GM23338 (cell line): ENCODE results near the gene KRT74. TPM values are rescaled to one million over a fixed set of nuclear protein-coding genes. Genes with fewer than 3 reads are reported as not detected.

ENCODE experiments used
- ATAC-seq: fragments of 200-7000 bp; cut with Tn5 transposase; 3 replicates; pipeline ENCODE4 v1.9.1; 2020
- DNase-seq: peaks from one replicate; pipeline ENCODE4 v3.0.0-alpha.2; 2015; ENCODE audit warnings: low spot score
- H2AFZ ChIP-seq: fragments of 200-600 bp; sonication (generic); 2 replicates; pipeline ENCODE4 v1.8.0; 2016; ENCODE audit warnings: antibody characterized with exemption, mild to moderate bottlenecking, moderate library complexity
- H3F3A ChIP-seq: fragments of 200-600 bp; sonication (generic); replicated peaks from 2 replicates; pipeline ENCODE4 v1.8.0; 2017; ENCODE audit warnings: antibody characterized with exemption, mixed run types, low read depth
- H3K27ac ChIP-seq: fragments of 200-600 bp; sonication (generic); 2 replicates; pipeline ENCODE4 v1.6.1; 2016; ENCODE audit warnings: low read depth
- H3K27me3 ChIP-seq: fragments of 200-600 bp; sonication (generic); 2 replicates; pipeline ENCODE4 v1.8.0; 2016; ENCODE audit warnings: mild to moderate bottlenecking, mixed run types, moderate library complexity; ENCODE audit not compliant: insufficient read depth
- H3K36me3 ChIP-seq: fragments of 200-600 bp; sonication (generic); 2 replicates; pipeline ENCODE4 v1.8.0; 2016; ENCODE audit warnings: mild to moderate bottlenecking; ENCODE audit not compliant: insufficient read depth
- H3K4me1 ChIP-seq: fragments of 200-600 bp; sonication (generic); 2 replicates; pipeline ENCODE4 v1.8.0; 2016; ENCODE audit warnings: mild to moderate bottlenecking, moderate library complexity; ENCODE audit not compliant: insufficient read depth
- H3K4me2 ChIP-seq: fragments of 200-600 bp; sonication (generic); 2 replicates; pipeline ENCODE4 v1.7.1; 2017; ENCODE audit warnings: mixed run types
- H3K4me3 ChIP-seq: fragments of 200-600 bp; sonication (generic); 2 replicates; pipeline ENCODE4 v1.6.1; 2016; ENCODE audit warnings: mixed run types
- H3K79me2 ChIP-seq: fragments of 200-600 bp; sonication (generic); replicated peaks from 2 replicates; pipeline ENCODE4 v1.8.0; 2017; ENCODE audit warnings: mild to moderate bottlenecking; ENCODE audit not compliant: insufficient read depth
- H3K9me2 ChIP-seq: fragments of 200-600 bp; sonication (generic); 2 replicates; pipeline ENCODE4 v1.8.0; 2017; ENCODE audit not compliant: insufficient read depth
- H4K20me1 ChIP-seq: fragments of 200-600 bp; sonication (generic); replicated peaks from 2 replicates; pipeline ENCODE4 v1.8.0; 2017; ENCODE audit warnings: mild to moderate bottlenecking; ENCODE audit not compliant: insufficient read depth
- H3K27ac Mint-ChIP-seq: 2 replicates; pipeline ENCODE4 v1.8.0; 2020; ENCODE audit warnings: inconsistent platforms, mild to moderate bottlenecking, moderate library complexity, mixed read lengths
- H3K27me3 Mint-ChIP-seq: 3 replicates; pipeline ENCODE4 v1.8.0; 2022; ENCODE audit warnings: low read depth, mild to moderate bottlenecking, moderate library complexity, mixed read lengths, inconsistent platforms; ENCODE audit not compliant: insufficient read depth, poor library complexity
- H3K36me3 Mint-ChIP-seq: 3 replicates; pipeline ENCODE4 v1.8.0; 2021; ENCODE audit warnings: low read depth, mild to moderate bottlenecking, inconsistent platforms, moderate library complexity, mixed read lengths
- H3K4me1 Mint-ChIP-seq: 3 replicates; pipeline ENCODE4 v1.8.0; 2020; ENCODE audit warnings: mild to moderate bottlenecking, inconsistent platforms, mixed read lengths
- H3K4me3 Mint-ChIP-seq: 3 replicates; pipeline ENCODE4 v1.8.0; 2021; ENCODE audit warnings: moderate library complexity, mild to moderate bottlenecking, inconsistent platforms, mixed read lengths
- H3K9me3 Mint-ChIP-seq: 3 replicates; pipeline ENCODE4 v1.8.0; 2020; ENCODE audit warnings: moderate library complexity, mild to moderate bottlenecking, inconsistent platforms, mixed read lengths
- CREB1 ChIP-seq: fragments of 250-450 bp; sonication (Bioruptor Pico); IDR thresholded peaks from 2 replicates; pipeline ENCODE4 v1.5.0; 2020; ENCODE audit warnings: low read depth, mild to moderate bottlenecking, moderate library complexity
- EZH2 ChIP-seq: fragments of 200-600 bp; sonication (generic); IDR thresholded peaks from one replicate; pipeline ENCODE4 v1.8.0; 2017; ENCODE audit warnings: antibody characterized with exemption, mild to moderate bottlenecking, low read depth; ENCODE audit not compliant: unreplicated experiment
- EZH2phosphoT487 ChIP-seq: fragments of 200-600 bp; sonication (generic); IDR thresholded peaks from one replicate; pipeline ENCODE4 v1.8.1; 2018; ENCODE audit warnings: antibody characterized with exemption; ENCODE audit not compliant: unreplicated experiment
- JUNB ChIP-seq: IDR thresholded peaks from one replicate; pipeline ENCODE4 v1.6.1; 2016; ENCODE audit warnings: antibody characterized with exemption; ENCODE audit not compliant: unreplicated experiment
- NANOG ChIP-seq: IDR thresholded peaks from 2 replicates; pipeline ENCODE4 v1.6.1; 2016; ENCODE audit warnings: antibody characterized with exemption, borderline replicate concordance
- POLR2AphosphoS5 ChIP-seq: IDR thresholded peaks from 2 replicates; pipeline ENCODE4 v1.6.1; 2016; ENCODE audit warnings: antibody characterized with exemption, low read depth
- STAT1 ChIP-seq: IDR thresholded peaks from one replicate; pipeline ENCODE4 v1.6.1; 2016; ENCODE audit warnings: antibody characterized with exemption; ENCODE audit not compliant: unreplicated experiment
- ZNF114 ChIP-seq: fragments of 250-450 bp; sonication (Bioruptor Pico); IDR thresholded peaks from 2 replicates; pipeline ENCODE4 v1.5.0; 2020; ENCODE audit warnings: mild to moderate bottlenecking, moderate library complexity
- ZNF331 ChIP-seq: fragments of 250-450 bp; sonication (Bioruptor Pico); IDR thresholded peaks from 2 replicates; pipeline ENCODE4 v1.5.0; 2020; ENCODE audit warnings: low read depth, mild to moderate bottlenecking, moderate library complexity
- polyA plus RNA-seq: library from polyadenylated mRNA; unstranded; fragments of >200 nt; fragmentation: Nextera tagmentation; extraction: Ambion mirVana; gene quantifications from 2 replicates; pipeline ENCODE4 v1.2.1, GENCODE V29; 2016
- total RNA-seq: library from RNA; depleted of rRNA; stranded (reverse); fragments of >200 nt; shearing (Covaris generic); gene quantifications from 2 replicates; pipeline ENCODE4 v1.2.3, GENCODE V29; 2014
- TF ChIP-seq, protein P1 (sequence below): IDR thresholded peaks from 2 replicates; pipeline ENCODE4 v1.6.1; 2016; ENCODE audit warnings: antibody characterized with exemption
- TF ChIP-seq, protein P2 (sequence below), 2 experiments: fragments of 200-600 bp in 1 of 2; sonication (generic) in 1 of 2; conservative IDR thresholded peaks; 2 replicates each; pipeline versions ENCODE4 v1.5.1 to v1.6.1; 2016 to 2017; ENCODE audit warnings: antibody characterized with exemption in 2 of 2, low read depth in 2 of 2, mild to moderate bottlenecking in 2 of 2, moderate library complexity in 1 of 2
- TF ChIP-seq, protein P3 (sequence below): fragments of 250-450 bp; sonication (Bioruptor Pico); IDR thresholded peaks from 2 replicates; pipeline ENCODE4 v1.5.0; 2020; ENCODE audit warnings: mild to moderate bottlenecking, moderate library complexity
- TF ChIP-seq, protein P4 (sequence below): IDR thresholded peaks from one replicate; pipeline ENCODE4 v1.6.1; 2018; ENCODE audit warnings: antibody characterized with exemption; ENCODE audit not compliant: unreplicated experiment

Gene KRT74
- total and polyA plus RNA-seq, 2 experiments from 2014 or later: not detected

DNA sequence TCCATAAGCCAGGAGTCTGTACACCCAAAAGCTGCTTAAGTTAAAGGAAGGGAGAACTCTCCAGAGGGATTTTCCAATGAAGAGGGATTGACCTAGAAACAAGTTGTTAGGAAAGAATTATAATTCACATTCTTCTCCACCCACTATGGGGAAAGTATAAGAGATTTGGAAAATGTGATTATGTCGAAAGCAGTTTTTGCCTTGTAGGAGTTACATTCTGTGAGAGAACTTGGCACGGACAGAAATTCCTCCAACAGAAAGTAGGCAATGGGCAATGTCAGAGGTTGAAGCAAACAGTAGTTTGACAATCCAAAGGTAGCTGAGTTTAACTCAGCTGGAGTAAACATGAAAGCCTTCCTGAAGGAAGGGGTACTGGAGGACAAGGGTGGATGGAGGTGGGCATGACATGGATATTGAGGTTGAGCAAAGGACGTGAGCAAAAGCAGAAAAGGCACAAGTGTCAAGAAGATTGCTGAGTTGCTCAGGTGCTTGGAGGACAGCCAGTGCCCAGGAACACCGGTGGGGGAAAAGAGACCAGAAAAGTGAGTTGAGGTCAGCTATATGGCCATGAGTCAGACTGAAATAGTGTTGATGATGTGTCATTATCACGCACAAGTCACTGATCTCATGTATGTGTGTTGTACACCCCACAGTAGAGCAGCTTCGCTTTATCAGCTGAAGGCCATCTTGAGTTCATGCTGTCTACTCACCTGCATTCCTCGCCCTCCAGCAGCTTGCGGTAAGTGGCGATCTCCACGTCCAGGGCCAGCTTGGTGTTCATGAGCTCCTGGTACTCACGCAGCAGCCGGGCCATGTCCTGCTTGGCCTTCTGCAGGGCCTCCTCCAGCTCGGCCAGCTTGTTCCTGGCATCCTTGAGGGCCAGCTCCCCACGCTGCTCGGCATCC, 57.5 kb downstream of the KRT74 start:
- H3K4me1 Mint-ChIP-seq: peaks cover 5% of the 10 kb centered on the region; the same call in 1 of the 3 replicates

More for the DNA sequence above, 57.5 kb downstream of the KRT74 start:
- DNase-seq (no peak), ATAC-seq (no peak)
- Histone ChIP-seq H3K27me3 (no peaks in the 10 kb centered on the region), H4K20me1 (no peaks in the 10 kb centered on the region), H2AFZ (no peak overlapping the region), H3K36me3 (no peaks in the 10 kb centered on the region), H3F3A (no peaks in the 10 kb centered on the region), H3K4me3 (no peak overlapping the region), H3K4me2 (no peak overlapping the region), H3K79me2 (no peaks in the 10 kb centered on the region), H3K27ac (no peak overlapping the region), H3K9me2 (0 out of 2 replicates have a peak, but pooled peaks cover 3% of the 10 kb centered on the region), H3K4me1 (no peaks in the 10 kb centered on the region)
- Mint-ChIP-seq H3K36me3 (0 out of 3 replicates have a peak, but pooled peaks cover 7% of the 10 kb centered on the region), H3K27ac (no peak overlapping the region), H3K9me3 (peaks cover 7% of the 10 kb centered on the region), H3K27me3 (peaks cover 8% of the 10 kb centered on the region), H3K4me3 (no peak overlapping the region)
- TF ChIP-seq, protein P1, sequence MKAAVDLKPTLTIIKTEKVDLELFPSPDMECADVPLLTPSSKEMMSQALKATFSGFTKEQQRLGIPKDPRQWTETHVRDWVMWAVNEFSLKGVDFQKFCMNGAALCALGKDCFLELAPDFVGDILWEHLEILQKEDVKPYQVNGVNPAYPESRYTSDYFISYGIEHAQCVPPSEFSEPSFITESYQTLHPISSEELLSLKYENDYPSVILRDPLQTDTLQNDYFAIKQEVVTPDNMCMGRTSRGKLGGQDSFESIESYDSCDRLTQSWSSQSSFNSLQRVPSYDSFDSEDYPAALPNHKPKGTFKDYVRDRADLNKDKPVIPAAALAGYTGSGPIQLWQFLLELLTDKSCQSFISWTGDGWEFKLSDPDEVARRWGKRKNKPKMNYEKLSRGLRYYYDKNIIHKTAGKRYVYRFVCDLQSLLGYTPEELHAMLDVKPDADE: no peak
- TF ChIP-seq, protein P2, sequence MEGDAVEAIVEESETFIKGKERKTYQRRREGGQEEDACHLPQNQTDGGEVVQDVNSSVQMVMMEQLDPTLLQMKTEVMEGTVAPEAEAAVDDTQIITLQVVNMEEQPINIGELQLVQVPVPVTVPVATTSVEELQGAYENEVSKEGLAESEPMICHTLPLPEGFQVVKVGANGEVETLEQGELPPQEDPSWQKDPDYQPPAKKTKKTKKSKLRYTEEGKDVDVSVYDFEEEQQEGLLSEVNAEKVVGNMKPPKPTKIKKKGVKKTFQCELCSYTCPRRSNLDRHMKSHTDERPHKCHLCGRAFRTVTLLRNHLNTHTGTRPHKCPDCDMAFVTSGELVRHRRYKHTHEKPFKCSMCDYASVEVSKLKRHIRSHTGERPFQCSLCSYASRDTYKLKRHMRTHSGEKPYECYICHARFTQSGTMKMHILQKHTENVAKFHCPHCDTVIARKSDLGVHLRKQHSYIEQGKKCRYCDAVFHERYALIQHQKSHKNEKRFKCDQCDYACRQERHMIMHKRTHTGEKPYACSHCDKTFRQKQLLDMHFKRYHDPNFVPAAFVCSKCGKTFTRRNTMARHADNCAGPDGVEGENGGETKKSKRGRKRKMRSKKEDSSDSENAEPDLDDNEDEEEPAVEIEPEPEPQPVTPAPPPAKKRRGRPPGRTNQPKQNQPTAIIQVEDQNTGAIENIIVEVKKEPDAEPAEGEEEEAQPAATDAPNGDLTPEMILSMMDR (conservative IDR thresholded peaks at IDR 0.05; ENCODE audit: low read depth in 2 of 2): no peak
- TF ChIP-seq STAT1 (no peak), EZH2phosphoT487 (no peak), CREB1 (CRISPR knock-in tag) (no peak), EZH2 (no peak), ZNF331 (no peak), POLR2AphosphoS5 (no peak), NANOG (no peak), ZNF114 (CRISPR knock-in tag) (no peak), JUNB (no peak)
- TF ChIP-seq, protein P3, sequence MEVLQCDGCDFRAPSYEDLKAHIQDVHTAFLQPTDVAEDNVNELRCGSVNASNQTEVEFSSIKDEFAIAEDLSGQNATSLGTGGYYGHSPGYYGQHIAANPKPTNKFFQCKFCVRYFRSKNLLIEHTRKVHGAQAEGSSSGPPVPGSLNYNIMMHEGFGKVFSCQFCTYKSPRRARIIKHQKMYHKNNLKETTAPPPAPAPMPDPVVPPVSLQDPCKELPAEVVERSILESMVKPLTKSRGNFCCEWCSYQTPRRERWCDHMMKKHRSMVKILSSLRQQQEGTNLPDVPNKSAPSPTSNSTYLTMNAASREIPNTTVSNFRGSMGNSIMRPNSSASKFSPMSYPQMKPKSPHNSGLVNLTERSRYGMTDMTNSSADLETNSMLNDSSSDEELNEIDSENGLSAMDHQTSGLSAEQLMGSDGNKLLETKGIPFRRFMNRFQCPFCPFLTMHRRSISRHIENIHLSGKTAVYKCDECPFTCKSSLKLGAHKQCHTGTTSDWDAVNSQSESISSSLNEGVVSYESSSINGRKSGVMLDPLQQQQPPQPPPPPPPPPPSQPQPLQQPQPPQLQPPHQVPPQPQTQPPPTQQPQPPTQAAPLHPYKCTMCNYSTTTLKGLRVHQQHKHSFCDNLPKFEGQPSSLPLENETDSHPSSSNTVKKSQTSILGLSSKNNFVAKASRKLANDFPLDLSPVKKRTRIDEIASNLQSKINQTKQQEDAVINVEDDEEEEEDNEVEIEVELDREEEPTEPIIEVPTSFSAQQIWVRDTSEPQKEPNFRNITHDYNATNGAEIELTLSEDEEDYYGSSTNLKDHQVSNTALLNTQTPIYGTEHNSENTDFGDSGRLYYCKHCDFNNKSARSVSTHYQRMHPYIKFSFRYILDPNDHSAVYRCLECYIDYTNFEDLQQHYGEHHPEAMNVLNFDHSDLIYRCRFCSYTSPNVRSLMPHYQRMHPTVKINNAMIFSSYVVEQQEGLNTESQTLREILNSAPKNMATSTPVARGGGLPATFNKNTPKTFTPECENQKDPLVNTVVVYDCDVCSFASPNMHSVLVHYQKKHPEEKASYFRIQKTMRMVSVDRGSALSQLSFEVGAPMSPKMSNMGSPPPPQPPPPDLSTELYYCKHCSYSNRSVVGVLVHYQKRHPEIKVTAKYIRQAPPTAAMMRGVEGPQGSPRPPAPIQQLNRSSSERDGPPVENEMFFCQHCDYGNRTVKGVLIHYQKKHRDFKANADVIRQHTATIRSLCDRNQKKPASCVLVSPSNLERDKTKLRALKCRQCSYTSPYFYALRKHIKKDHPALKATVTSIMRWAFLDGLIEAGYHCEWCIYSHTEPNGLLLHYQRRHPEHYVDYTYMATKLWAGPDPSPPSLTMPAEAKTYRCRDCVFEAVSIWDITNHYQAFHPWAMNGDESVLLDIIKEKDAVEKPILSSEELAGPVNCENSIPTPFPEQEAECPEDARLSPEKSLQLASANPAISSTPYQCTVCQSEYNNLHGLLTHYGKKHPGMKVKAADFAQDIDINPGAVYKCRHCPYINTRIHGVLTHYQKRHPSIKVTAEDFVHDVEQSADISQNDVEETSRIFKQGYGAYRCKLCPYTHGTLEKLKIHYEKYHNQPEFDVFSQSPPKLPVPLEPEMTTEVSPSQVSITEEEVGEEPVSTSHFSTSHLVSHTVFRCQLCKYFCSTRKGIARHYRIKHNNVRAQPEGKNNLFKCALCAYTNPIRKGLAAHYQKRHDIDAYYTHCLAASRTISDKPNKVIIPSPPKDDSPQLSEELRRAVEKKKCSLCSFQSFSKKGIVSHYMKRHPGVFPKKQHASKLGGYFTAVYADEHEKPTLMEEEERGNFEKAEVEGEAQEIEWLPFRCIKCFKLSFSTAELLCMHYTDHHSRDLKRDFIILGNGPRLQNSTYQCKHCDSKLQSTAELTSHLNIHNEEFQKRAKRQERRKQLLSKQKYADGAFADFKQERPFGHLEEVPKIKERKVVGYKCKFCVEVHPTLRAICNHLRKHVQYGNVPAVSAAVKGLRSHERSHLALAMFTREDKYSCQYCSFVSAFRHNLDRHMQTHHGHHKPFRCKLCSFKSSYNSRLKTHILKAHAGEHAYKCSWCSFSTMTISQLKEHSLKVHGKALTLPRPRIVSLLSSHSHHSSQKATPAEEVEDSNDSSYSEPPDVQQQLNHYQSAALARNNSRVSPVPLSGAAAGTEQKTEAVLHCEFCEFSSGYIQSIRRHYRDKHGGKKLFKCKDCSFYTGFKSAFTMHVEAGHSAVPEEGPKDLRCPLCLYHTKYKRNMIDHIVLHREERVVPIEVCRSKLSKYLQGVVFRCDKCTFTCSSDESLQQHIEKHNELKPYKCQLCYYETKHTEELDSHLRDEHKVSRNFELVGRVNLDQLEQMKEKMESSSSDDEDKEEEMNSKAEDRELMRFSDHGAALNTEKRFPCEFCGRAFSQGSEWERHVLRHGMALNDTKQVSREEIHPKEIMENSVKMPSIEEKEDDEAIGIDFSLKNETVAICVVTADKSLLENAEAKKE (CRISPR knock-in tag): no peak
- TF ChIP-seq, protein P4, sequence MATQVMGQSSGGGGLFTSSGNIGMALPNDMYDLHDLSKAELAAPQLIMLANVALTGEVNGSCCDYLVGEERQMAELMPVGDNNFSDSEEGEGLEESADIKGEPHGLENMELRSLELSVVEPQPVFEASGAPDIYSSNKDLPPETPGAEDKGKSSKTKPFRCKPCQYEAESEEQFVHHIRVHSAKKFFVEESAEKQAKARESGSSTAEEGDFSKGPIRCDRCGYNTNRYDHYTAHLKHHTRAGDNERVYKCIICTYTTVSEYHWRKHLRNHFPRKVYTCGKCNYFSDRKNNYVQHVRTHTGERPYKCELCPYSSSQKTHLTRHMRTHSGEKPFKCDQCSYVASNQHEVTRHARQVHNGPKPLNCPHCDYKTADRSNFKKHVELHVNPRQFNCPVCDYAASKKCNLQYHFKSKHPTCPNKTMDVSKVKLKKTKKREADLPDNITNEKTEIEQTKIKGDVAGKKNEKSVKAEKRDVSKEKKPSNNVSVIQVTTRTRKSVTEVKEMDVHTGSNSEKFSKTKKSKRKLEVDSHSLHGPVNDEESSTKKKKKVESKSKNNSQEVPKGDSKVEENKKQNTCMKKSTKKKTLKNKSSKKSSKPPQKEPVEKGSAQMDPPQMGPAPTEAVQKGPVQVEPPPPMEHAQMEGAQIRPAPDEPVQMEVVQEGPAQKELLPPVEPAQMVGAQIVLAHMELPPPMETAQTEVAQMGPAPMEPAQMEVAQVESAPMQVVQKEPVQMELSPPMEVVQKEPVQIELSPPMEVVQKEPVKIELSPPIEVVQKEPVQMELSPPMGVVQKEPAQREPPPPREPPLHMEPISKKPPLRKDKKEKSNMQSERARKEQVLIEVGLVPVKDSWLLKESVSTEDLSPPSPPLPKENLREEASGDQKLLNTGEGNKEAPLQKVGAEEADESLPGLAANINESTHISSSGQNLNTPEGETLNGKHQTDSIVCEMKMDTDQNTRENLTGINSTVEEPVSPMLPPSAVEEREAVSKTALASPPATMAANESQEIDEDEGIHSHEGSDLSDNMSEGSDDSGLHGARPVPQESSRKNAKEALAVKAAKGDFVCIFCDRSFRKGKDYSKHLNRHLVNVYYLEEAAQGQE: no peak
